ENCODE data around the gene ENAH.
A peak's percentile ranks its signal among the peaks of the same experiment; 100 is the strongest.

ENAH gene

GRCh38 chr1:225441314-225442122 lies 211.4 kb downstream of the ENAH start:
- Mint-ChIP-seq H3K27ac (peak overlapping the region; percentile 89), H3K36me3 (no peaks in the 10 kb centered on the region), H3K4me1 (peaks cover 62% of the 10 kb centered on the region), H3K9me3 (no peaks in the 10 kb centered on the region), H3K27me3 (peaks cover 3% of the 10 kb centered on the region), H3K4me3 (peak overlapping the region; percentile 48)
- DNase-seq, result peak; percentile 41
- CTCF ChIA-PET, result interaction anchor here (1.1 to 3.6 kb wide), 6 partner anchors 9 to 26 kb away, joined by 3 to 18 read pairs (median 7); partner anchors contain the start of gene LBR

GRCh38 chr1:225440380-225441221 lies 212.3 kb downstream of the ENAH start:
- no peak for DNase-seq
- Mint-ChIP-seq H3K36me3 (no peaks in the 10 kb centered on the region), H3K27ac (no peak overlapping the region), H3K9me3 (no peaks in the 10 kb centered on the region), H3K27me3 (peaks cover 9% of the 10 kb centered on the region), H3K4me3 (no peak overlapping the region), H3K4me1 (peaks cover 55% of the 10 kb centered on the region)
- CTCF ChIA-PET, result interaction anchor here (1.1 to 3.6 kb wide), 5 partner anchors 11 to 27 kb away, joined by 3 to 18 read pairs (median 10); partner anchors contain the start of gene LBR

GRCh38 chr1:225437710-225438437 lies 215.0 kb downstream of the ENAH start:
- peaks cover 21% of the 10 kb centered on the region for H3K27me3 Mint-ChIP-seq
- H3K4me3 Mint-ChIP-seq, result no peak overlapping the region
- CTCF ChIA-PET, result interaction anchor here (0.8 to 3.6 kb wide), 2 partner anchors 12 to 13 kb away, joined by 3 to 11 read pairs; no protein-coding TSS in a partner anchor
- H3K27ac Mint-ChIP-seq, result no peak overlapping the region
- H3K4me1 Mint-ChIP-seq, result peaks cover 30% of the 10 kb centered on the region
- H3K36me3 Mint-ChIP-seq, result no peaks in the 10 kb centered on the region
- no peaks in the 10 kb centered on the region for H3K9me3 Mint-ChIP-seq
- DNase-seq, result no peak

Data from activated naive CD4-positive, alpha-beta T cell treated with anti-CD3 and anti-CD28 coated beads, Interleukin-2, amount 10 ng/mL, durations not matched to agents 7 days and 5 days (primary cell).